Raji (cell line): ENCODE results near the gene CRYGS.

ENCODE experiments used
- POLR2A ChIP-seq: IDR thresholded peaks from 2 replicates; pipeline ENCODE4 v1.6.1; 2011; ENCODE audit warnings: low read depth, low read length, control low read depth; ENCODE audit not compliant: insufficient read depth

Gene CRYGS

DNA sequence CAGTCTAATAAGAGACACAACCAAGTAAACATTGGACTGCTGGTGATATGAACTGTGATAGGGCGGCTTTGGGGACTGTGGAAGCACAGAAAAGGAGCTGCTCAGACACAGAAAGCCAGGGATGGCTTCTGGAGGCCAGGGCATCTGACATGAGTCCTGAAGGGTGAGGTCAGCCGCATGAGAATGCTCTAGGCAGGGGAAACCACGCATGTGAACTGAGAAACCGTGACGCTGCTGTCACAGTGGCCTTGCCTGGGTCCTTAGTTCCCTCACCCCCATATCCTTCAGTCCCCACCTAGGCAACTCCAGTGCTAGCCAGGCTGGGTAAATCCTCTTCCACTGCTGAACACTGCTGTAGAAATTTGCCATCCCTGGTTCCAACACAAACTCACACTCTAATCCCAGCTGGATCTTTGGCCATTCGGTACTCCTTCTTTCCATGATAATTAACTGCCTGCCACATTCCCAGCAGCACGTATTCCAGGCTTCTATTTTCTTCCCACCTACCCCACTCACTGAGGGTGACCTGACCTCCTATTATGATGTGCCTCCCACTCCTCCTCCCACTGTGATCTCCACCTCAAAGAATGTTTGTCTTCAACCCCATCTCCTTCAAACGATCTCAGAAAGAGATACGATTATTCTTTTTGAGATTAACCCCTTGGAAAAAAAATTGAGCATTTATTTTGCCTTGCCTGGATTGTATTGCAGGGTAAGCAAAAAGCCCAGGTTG lies 31.4 kb downstream of the CRYGS start:
- no peak for TF ChIP-seq POLR2A

DNA sequence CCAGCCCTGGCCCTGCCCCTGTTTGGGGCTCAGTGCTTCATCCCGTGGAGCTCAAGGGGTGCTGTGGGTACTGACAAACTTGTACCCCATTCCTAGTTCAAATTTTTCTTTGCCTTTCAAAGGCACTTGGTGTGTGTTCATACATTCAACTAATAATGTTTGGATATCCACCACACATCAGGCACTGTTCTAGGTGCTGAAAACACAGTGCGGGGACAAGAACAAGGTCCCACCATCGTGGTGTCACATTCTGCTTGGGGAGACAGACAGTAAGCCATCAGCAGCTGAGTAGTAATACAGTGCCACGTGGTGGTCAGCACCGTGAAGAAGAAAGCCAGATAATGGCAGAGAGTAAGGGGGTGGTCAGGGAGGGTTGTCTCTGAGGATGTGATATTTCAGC lies 32.5 kb downstream of the CRYGS start:
- no peak for TF ChIP-seq POLR2A

DNA sequence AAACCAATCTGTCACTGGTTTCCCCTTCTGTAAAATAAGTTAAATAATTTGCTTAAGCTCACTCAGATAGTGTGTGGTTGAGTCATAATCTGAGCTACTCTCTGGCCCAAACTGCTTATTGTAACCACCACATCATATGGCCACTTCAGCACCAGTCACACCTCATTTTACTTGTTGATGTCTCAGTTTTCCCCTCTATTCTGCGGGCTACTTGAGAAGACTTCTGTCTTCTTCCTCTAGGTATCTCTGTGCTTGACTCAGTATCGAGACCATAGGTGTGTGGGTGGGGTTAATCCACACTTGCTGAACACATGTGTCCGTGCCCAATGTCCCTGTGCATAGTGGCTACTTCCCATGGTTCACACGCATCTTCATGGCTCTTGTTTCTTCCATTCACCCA lies 32.9 kb downstream of the CRYGS start:
- TF ChIP-seq POLR2A: no peak

DNA sequence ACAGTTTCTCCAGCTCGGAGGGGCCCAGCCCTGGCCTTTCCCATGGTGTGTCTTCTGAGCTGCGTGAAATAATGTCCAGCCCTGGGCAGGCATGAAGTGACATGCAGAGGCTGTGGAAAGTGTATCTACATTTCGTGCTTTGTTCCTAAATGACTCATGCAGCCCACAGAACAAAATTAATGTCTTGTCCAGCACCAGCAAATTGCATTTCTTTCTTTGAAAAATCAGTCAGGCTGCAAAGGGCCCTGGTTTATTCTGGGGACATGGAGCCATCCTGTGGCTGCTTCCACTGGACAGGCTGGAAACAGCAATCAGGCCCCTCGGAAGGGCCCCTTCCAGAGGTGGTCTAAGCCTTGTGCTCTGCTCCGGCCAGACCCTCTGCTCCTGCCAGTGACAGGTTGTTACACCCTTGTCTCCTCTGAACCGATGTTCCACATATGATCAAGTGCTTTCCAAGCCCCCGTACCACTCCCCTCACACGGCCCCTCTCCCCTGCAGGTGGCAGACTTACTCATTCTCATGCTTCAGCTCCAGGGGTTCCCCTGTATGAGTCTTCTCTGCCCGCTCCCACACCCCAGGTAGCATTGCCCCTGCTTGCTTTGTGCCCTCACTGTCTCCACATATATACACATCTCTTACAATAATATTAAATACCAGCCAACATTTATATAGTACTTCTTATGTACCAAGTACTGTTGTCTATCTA lies 33.7 kb downstream of the CRYGS start:
- TF ChIP-seq POLR2A: no peak

DNA sequence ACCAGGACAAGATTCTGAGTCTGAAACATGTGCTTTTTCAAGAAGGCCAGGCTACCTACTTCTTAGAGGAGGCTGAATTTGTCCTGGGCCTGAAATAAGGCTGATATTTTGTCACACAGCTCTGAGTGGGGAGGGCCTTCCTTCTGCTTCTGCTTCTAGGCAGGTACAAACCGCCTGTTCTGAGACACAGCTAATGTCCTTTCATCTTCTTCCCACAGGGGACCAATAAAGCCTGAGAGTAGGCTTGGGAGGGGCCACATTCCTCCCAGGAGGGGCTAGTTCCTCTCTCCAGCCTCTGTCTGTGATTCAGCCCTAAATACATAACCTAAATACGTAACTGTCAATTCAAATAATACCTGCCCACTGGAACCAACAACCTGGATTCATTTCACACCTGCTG lies 34.8 kb downstream of the CRYGS start:
- TF ChIP-seq POLR2A: no peak

DNA sequence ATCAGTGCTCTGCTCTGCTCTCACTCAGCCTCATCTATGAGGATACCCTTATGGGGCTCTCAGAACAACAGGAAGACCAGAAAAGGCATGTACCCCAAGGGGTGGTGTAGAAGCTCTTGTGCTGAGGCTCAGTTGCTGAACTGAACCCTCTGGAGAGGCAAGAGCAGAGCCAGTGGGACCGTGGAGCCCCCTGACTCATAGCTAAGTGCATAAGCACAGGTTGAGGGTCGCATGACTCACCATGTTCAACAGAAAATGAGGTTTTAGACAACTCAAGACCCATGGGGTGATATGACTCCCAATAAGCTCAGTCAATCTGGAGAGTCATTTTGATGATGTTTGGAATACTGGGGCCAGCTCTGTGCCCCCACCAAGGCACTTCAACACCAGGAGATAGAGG lies 37.3 kb downstream of the CRYGS start:
- TF ChIP-seq POLR2A: no peak

DNA sequence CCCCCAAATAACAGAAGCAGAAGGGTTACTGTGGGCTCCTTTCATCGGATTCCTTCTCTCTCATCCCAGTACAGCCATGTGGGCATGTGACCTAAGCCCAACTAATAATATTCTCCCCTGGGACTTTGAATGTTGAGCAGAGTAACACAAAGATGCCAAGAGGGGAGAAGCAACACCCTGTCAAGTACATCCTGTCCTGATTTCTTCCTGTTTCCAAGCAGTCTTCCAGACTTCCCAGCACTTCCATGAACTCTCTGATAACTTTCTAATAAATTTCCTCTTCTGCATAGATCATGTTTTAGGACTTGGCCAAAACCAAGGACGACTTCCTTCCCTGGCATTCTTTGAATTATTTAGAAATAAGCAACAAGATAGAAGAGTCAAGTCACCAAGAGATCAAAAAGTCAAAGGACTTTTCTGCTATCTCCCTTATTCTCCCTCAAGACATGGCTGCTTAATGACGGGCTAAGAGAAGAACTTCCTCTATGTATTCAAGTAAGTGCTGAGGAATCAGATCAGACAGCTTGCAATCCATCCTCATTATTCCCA lies 37.9 kb downstream of the CRYGS start:
- TF ChIP-seq POLR2A: no peak

DNA sequence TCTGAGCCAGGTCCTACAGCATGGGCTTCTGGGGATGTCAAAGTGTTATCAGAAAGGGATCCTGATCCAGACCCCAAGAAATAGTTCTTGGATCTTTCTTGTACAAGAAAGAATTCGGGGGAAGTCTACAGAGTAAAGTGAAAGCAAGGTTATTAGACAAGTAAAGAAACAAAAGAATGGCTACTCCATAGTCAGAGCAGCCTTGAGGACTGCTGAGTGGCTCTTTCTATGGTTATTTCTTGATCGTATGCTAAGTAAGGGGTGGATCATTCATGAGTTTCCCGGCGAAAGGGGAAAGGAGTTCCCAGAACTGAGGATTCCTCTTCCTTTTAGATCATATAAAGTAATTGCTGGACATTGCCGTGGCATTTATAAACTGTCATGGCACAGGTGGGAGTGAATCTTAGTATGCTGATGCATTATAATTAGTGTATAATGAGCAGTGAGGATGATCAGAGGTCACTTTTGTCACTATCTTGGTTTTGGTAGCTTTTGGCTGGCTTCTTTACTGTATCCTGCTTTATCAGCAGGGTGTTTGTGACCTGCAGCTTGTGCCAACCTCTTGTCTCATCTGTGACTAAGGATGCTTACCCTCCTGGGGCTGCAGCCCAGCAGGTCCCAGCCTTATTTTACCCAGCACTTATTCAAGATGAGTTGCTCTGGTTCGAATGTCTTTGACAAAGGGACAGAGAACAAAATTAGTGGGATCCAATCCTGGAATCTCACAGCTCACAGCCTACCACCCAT lies 41.0 kb downstream of the CRYGS start:
- TF ChIP-seq POLR2A: no peak

DNA sequence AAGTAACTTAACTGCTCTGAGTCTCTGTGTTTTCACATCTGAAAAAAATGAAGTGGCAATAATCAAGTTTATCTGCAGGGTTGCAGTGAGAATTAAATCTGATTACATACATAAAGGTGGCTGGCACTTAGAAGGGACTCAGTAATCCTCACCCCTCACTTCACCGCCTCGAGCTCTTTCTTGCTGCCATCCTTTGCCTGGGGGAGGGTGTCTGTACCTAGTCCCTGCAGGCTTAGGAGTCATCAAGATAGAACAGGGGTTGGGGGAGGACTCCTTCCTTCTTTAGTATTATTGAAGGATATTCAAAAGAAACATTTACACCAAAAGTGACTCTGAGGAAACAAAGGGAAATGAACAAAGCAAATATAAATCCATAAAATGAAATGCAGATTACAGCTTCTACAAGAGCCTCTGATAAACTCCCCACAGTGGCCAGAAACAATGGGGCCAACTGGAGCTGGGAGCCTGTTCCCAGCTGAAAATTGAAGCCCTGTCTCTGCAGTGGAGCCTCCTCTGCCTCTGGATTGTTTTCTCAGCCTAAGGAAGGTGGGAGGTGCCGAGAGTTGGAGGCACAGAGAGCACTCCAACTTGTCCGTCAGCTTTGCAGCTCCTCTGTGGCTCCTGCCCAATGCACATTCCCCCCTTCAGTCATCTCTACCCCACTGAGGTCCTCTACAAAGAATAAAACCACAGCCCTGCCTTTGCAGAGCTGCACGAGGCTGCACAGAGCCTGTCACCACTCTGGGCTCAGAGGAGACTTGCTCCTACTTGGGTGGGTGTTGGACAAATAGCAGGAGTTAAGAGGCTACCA lies 41.8 kb downstream of the CRYGS start:
- TF ChIP-seq POLR2A: no peak

DNA sequence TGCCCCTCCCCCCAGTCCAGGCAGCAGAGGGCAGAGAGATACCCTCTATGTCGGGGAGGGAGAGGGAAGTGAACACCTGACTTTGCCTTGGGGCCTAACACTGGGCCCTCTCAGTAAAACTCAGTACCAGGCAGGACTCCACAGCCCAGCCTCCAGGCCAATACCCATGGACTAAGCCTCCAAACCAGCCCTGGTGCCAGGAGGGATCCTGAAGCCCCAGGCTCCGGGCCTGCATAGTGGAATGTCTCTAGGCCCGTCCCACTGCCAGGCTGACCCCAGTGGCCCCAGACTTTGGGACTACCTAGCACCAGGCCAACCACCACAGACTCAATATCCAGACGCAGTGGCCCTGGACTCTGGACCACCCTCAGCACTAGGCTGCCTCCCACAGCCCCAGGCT lies 46.6 kb downstream of the CRYGS start:
- no peak for TF ChIP-seq POLR2A

DNA sequence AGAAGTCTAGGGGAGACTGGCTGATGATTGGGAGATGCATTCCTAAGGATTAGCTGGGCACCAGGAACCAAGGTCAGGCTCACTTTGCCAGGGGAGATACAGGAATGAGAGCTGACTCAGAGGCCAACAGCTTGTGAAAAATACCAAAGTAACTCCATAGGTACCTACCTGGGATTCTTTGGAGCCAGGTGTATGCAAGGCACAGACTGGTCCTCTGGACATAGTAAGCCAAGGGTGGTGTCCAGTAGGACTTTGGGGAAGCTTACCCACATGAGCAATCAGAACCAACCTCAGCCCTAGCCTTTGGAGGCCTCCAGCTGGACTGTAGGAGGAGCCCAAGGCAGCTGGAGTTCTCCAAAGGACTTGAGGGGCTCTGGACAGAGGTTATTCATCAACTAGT lies 47.5 kb downstream of the CRYGS start:
- TF ChIP-seq POLR2A: no peak

DNA sequence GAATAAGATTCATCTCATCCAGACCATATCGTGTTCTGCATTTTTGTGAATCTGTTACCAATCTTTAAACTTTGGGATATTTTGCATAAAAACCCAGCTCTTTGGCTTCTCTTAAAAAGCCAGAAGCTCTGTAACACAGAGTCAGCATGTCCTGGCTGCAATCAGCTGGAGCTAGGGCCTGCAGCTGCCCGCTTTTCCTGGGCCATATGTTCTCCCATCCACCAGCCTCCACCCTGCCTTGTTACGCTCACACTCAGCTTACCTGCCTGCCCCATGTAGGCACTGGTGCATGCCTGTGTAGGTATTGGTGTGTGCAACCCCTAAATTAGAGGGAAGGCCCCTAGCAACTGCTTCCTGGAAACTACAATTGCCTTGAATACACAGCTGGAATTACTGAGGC lies 48.2 kb downstream of the CRYGS start:
- no peak for TF ChIP-seq POLR2A

DNA sequence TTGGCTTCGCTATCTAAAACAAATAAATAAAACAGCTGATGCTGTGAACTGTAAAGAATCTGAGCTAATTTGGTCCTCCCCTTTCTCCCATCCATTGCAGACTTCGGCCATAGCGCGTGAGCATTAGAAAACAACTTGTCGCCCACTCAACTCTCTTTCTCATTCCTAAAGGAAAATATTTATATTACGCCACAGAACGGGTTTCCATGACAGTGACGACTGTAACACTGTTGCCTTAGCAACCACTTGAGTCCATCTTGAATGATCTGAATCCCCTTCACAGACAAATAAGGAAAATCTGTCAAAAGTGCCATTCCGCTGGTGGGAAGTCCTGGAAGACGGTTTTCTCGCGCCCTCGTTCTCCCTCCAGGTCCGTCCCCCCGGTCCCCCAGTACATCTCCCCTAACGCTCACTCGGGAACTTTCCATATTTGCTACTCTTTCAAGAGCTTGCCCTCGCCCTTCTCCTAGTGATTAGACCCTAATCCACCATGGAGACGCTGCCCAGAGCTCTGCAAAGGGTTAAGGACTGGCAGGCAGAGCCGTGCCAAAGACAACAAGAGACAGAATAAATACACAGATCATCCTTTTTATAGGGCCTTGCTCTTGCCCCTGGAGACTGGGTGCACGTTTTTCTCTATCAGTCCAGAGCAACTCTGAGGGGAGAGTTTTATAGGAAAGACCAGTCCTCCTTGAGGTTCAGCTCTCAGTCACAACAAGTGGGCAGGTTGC lies 50.5 kb downstream of the CRYGS start:
- no peak for TF ChIP-seq POLR2A

DNA sequence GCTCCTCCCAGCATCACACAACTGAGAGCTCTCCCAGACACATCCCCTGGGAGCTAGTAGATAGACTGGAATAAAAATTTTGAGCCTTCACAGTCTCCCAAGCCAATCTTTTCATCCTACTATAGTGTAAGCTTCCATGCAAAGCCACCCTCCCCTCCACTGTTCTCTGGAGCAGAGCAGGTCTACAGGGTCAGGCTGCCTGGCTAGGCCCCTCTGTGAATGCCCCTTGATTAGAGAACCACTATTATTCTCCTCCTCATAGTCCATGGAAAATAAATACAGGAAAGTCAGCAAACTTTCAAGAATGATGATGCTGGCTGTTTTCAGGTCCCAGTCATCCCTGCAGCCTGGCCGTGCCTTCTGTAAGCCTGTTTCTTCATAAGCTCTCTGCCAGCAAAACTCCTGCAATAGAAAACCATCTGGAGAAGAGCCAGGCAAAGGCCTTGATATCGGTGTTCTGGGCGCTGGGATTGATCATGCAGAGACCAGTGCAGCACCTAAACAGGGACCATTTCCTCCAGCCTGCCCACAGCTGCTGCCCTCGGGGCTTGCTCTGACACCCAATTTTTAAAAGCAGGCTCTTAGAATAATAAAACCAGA lies 51.7 kb downstream of the CRYGS start:
- TF ChIP-seq POLR2A: no peak

DNA sequence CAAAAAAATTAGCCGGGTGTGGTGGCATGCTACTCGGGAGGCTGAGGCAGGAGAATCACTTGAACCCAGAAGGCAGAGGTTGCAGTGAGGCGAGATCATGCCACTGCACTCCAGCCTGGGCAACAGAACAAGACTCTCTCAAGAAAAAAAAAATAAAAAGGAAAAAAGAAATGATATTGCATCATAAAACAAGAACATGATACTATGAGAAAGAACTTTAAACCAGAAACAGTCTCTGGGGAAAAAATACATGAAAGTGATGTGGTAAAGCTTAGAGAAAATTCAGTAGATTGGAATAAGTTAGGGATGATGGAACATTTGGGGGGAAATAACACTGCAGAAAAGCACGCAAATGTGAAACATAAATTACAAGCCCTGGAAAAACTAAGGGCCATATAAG lies 54.7 kb downstream of the CRYGS start:
- TF ChIP-seq POLR2A: no peak
